ENCODE data around the gene CDKN1B.

DNA sequence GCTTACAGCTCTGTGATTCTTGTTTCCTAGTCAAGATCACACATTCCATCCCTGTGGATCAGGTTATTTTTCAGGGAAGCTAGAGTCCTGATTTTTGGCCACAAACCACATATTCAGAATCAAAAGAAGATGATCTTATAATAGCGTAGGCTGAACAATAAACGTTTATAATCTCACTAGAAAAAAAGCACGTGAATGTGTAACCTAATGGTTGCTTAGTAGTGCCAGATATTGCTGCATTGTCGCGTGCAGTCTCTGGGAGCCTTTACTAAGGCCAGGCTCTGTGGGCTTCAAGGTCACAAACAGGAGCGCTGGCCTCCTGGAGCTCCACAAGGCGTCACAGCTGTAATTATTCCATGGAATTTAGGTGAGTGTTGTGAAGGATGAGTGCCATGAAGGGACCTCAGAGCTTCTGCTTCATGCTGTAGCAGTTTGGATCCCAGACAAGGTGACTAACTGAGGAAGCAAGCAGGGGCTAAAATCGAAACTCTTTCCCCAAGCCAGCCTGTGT lies 17.4 kb downstream of the CDKN1B start:
- TF ChIP-seq, protein P1, sequence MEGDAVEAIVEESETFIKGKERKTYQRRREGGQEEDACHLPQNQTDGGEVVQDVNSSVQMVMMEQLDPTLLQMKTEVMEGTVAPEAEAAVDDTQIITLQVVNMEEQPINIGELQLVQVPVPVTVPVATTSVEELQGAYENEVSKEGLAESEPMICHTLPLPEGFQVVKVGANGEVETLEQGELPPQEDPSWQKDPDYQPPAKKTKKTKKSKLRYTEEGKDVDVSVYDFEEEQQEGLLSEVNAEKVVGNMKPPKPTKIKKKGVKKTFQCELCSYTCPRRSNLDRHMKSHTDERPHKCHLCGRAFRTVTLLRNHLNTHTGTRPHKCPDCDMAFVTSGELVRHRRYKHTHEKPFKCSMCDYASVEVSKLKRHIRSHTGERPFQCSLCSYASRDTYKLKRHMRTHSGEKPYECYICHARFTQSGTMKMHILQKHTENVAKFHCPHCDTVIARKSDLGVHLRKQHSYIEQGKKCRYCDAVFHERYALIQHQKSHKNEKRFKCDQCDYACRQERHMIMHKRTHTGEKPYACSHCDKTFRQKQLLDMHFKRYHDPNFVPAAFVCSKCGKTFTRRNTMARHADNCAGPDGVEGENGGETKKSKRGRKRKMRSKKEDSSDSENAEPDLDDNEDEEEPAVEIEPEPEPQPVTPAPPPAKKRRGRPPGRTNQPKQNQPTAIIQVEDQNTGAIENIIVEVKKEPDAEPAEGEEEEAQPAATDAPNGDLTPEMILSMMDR (IDR thresholded peaks at IDR 0.05; ENCODE audit: low read length) = no peak
- no peak for TF ChIP-seq EZH2 (IDR thresholded peaks at IDR 0.05; ENCODE audit: borderline replicate concordance, low read length)
